Ovary (tissue), 3 donors: ENCODE data around the gene TBC1D3G.
"Not testable (repeated sequence)": the region's sequence is repeated elsewhere in the genome, so short reads cannot be mapped to it uniquely, and the experiment has no call there.

Source experiments
- EP300 ChIP-seq: sonication (generic); formaldehyde crosslinking; IDR thresholded peaks from one replicate; pipeline ENCODE4 v1.6.1; 2017; ENCODE audit warnings: antibody characterized with exemption
- POLR2A ChIP-seq: fragments of 450-650 bp; IDR thresholded peaks from one replicate; pipeline ENCODE4 v1.6.1; 2017; ENCODE audit warnings: antibody characterized with exemption, mild to moderate bottlenecking, moderate library complexity
- TF ChIP-seq, protein P1 (sequence below), 3 donors: fragments of 450-650 bp in 2 of 3; fragments of 200-600 bp in 1 of 3; IDR thresholded peaks; one replicate each; pipeline versions ENCODE4 v1.5.1 to v1.8.0; 2016 to 2022; ENCODE audit warnings: antibody characterized with exemption in 3 of 3, mild to moderate bottlenecking in 1 of 3
- donor health status: DM: no; HTN: no; CAD: no.

GRCh38 chr17:36362496-36362895 lies 38.8 kb downstream of the TBC1D3G start:
- TF ChIP-seq, protein P1, sequence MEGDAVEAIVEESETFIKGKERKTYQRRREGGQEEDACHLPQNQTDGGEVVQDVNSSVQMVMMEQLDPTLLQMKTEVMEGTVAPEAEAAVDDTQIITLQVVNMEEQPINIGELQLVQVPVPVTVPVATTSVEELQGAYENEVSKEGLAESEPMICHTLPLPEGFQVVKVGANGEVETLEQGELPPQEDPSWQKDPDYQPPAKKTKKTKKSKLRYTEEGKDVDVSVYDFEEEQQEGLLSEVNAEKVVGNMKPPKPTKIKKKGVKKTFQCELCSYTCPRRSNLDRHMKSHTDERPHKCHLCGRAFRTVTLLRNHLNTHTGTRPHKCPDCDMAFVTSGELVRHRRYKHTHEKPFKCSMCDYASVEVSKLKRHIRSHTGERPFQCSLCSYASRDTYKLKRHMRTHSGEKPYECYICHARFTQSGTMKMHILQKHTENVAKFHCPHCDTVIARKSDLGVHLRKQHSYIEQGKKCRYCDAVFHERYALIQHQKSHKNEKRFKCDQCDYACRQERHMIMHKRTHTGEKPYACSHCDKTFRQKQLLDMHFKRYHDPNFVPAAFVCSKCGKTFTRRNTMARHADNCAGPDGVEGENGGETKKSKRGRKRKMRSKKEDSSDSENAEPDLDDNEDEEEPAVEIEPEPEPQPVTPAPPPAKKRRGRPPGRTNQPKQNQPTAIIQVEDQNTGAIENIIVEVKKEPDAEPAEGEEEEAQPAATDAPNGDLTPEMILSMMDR (IDR thresholded peaks at IDR 0.05): not testable (repeated sequence)
- TF ChIP-seq POLR2A, EP300: not testable (repeated sequence)
